Suprapubic skin (tissue), 3 donors: ENCODE results near the gene ZNF446.
A peak's percentile ranks its signal among the peaks of the same experiment; 100 is the strongest.

Experiments used
- EP300 ChIP-seq: sonication (generic); formaldehyde crosslinking; IDR thresholded peaks from one replicate; pipeline ENCODE4 v1.6.1; 2017; ENCODE audit warnings: antibody characterized with exemption
- POLR2A ChIP-seq, 2 donors: fragments of 450-650 bp; IDR thresholded peaks; one replicate each; pipeline ENCODE4 v1.6.1; 2017; ENCODE audit warnings: antibody characterized with exemption in 2 of 2, mild to moderate bottlenecking in 2 of 2, moderate library complexity in 2 of 2
- TF ChIP-seq, protein P1 (sequence below), 2 donors: fragments of 200-600 bp in 1 of 2; fragments of 450-650 bp in 1 of 2; sonication (generic) in 1 of 2; IDR thresholded peaks; one replicate each; pipeline ENCODE4 v1.5.1; 2016 to 2019; ENCODE audit warnings: antibody characterized with exemption in 2 of 2, mild to moderate bottlenecking in 1 of 2, moderate library complexity in 1 of 2

DNA sequence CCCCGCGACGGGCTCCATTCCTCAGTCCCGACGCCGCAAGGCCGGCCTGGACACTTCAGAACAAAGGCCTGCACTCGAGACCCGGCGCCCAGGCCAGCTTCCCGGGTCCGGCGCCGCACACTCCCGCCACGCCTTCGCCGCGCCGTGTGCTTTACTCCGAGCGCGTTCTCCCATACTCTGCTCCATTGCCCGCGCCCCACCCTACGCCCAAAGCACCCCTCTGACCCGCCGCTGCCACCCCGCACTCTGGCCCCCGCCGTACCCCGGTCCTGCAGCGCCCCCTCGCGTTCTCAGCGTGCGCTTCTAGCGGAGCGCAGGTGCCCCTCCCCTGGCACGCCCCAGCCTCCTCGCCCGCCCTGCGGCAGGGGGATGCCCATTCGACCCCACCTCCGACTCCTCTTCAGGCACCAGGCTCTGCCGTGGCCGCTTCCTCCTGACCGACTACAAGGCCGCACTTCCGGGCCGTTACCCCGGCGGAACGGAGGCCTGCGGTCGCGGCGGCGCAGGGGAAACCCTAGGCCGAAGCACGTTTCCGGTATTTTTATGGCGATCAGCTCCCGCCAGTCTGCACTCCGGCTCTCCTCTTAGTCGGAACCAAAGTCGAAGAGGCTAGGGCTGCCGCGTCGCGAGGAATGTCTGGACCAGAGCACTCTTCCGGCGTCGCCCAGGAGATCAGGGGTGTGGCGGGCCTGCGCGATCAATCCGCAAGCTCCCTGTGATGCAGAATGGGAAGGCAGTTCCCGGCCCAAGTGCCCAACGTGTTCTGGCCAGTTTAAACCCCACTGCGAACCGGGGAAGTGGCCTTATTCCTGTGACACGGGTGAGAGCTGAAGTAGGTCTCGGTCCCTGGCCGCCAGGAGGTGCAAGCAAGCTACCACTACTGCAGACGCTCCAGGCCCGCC lies 43.5 kb downstream of the ZNF446 start, which contains the start of gene ZBTB45:
- no peak for TF ChIP-seq EP300
- TF ChIP-seq, protein P1, sequence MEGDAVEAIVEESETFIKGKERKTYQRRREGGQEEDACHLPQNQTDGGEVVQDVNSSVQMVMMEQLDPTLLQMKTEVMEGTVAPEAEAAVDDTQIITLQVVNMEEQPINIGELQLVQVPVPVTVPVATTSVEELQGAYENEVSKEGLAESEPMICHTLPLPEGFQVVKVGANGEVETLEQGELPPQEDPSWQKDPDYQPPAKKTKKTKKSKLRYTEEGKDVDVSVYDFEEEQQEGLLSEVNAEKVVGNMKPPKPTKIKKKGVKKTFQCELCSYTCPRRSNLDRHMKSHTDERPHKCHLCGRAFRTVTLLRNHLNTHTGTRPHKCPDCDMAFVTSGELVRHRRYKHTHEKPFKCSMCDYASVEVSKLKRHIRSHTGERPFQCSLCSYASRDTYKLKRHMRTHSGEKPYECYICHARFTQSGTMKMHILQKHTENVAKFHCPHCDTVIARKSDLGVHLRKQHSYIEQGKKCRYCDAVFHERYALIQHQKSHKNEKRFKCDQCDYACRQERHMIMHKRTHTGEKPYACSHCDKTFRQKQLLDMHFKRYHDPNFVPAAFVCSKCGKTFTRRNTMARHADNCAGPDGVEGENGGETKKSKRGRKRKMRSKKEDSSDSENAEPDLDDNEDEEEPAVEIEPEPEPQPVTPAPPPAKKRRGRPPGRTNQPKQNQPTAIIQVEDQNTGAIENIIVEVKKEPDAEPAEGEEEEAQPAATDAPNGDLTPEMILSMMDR (IDR thresholded peaks at IDR 0.05): peak; percentile 62 to 71
- peak in 1 of 2 donors; percentile 49 for TF ChIP-seq POLR2A (IDR thresholded peaks at IDR 0.05)
